Ammon's horn (tissue), 1 donor: ENCODE data around the gene PRPH.
"Not testable (repeated sequence)": the region's sequence is repeated elsewhere in the genome, so short reads cannot be mapped to it uniquely, and the experiment has no call there.

ENCODE experiments used
- DNase-seq: peaks from one replicate; pipeline ENCODE4 v3.0.0-alpha.2; 2016; ENCODE audit warnings: low spot score

PRPH gene

GRCh38 chr12:49301760-49302159 lies 6.8 kb downstream of the PRPH start:
- no peak for DNase-seq

- no peak for DNase-seq
Measured at GRCh38 chr12:49304161-49304560, 9.2 kb downstream of the PRPH start.

GRCh38 chr12:49305762-49306510 lies 11.0 kb downstream of the PRPH start:
- DNase-seq, result no peak

GRCh38 chr12:49309386-49309785 lies 14.4 kb downstream of the PRPH start:
- DNase-seq, result no peak

GRCh38 chr12:49310451-49311000 lies 15.6 kb downstream of the PRPH start:
- not testable (repeated sequence) for DNase-seq

- DNase-seq, result no peak
Measured at GRCh38 chr12:49314811-49315210, 19.9 kb downstream of the PRPH start.

- DNase-seq, result not testable (repeated sequence)
Measured at GRCh38 chr12:49317118-49317517, 22.2 kb downstream of the PRPH start.

GRCh38 chr12:49320411-49321103 lies 25.6 kb downstream of the PRPH start:
- DNase-seq, result not testable (repeated sequence)

- no peak for DNase-seq
Measured at GRCh38 chr12:49322367-49322707, 27.4 kb downstream of the PRPH start.

- DNase-seq, result peak; percentile 98
Measured at GRCh38 chr12:49322708-49323523, 28.0 kb downstream of the PRPH start, which contains the start of gene TROAP. TROAP (plus strand) TSS chr12:49323255; CDS start chr12:49323609, 354 bp downstream.

GRCh38 chr12:49323524-49324097 lies 28.7 kb downstream of the PRPH start:
- DNase-seq, result no peak

- no peak for DNase-seq
Measured at GRCh38 chr12:49325606-49326005, 30.7 kb downstream of the PRPH start.

GRCh38 chr12:49327368-49327767 lies 32.4 kb downstream of the PRPH start:
- DNase-seq, result no peak

GRCh38 chr12:49327887-49328286 lies 32.9 kb downstream of the PRPH start:
- DNase-seq, result no peak

- DNase-seq, result no peak
Measured at GRCh38 chr12:49328816-49329215, 33.9 kb downstream of the PRPH start.

GRCh38 chr12:49330032-49330619 lies 35.2 kb downstream of the PRPH start:
- no peak for DNase-seq

GRCh38 chr12:49330631-49331379 lies 35.9 kb downstream of the PRPH start:
- no peak for DNase-seq

- peak; percentile 83 for DNase-seq
Measured at GRCh38 chr12:49331380-49332222, 36.7 kb downstream of the PRPH start.

- no peak for DNase-seq
Measured at GRCh38 chr12:49332441-49332861, 37.5 kb downstream of the PRPH start.

- DNase-seq, result no peak
Measured at GRCh38 chr12:49332891-49333371, 38.0 kb downstream of the PRPH start.
